Epidermal melanocyte (primary cell): ENCODE data around the gene IRF9.
A peak's percentile ranks its signal among the peaks of the same experiment; 100 is the strongest.
"Not testable (repeated sequence)": the region's sequence is repeated elsewhere in the genome, so short reads cannot be mapped to it uniquely, and the experiment has no call there.

ENCODE experiments used
- DNase-seq: peaks from one replicate; pipeline ENCODE4 v3.0.0; 2011; ENCODE audit warnings: low spot score; ENCODE audit not compliant: insufficient read length

Gene IRF9

GRCh38 chr14:24192933-24193332 is 31.9 kb downstream of the IRF9 start:
- DNase-seq: no peak

- DNase-seq: no peak
Measured at GRCh38 chr14:24194186-24194872, 33.3 kb downstream of the IRF9 start.

GRCh38 chr14:24194873-24195185 is 33.8 kb downstream of the IRF9 start:
- no peak for DNase-seq

GRCh38 chr14:24195186-24196070 is 34.4 kb downstream of the IRF9 start, which contains the start of gene TM9SF1:
Gene TM9SF1 (minus strand): TSS chr14:24195441. CDS start chr14:24195019, 422 bp downstream.
- peak; percentile 94 for DNase-seq

- DNase-seq: no peak
Measured at GRCh38 chr14:24196071-24197055, 35.3 kb downstream of the IRF9 start.

GRCh38 chr14:24197056-24197450 is 36.0 kb downstream of the IRF9 start:
- DNase-seq: no peak

GRCh38 chr14:24198814-24199524 is 37.9 kb downstream of the IRF9 start:
- DNase-seq: no peak

GRCh38 chr14:24202538-24202937 is 41.5 kb downstream of the IRF9 start:
- not testable (repeated sequence) for DNase-seq

- DNase-seq: not testable (repeated sequence)
Measured at GRCh38 chr14:24203249-24203886, 42.3 kb downstream of the IRF9 start.

GRCh38 chr14:24204163-24205146 is 43.4 kb downstream of the IRF9 start:
- DNase-seq: no peak

- no peak for DNase-seq
Measured at GRCh38 chr14:24206260-24207103, 45.4 kb downstream of the IRF9 start.

- DNase-seq: no peak
Measured at GRCh38 chr14:24207104-24207551, 46.1 kb downstream of the IRF9 start.

- DNase-seq: no peak
Measured at GRCh38 chr14:24207625-24208024, 46.6 kb downstream of the IRF9 start.

- no peak for DNase-seq
Measured at GRCh38 chr14:24211311-24211710, 50.2 kb downstream of the IRF9 start.

- peak; percentile 95 for DNase-seq
Measured at GRCh38 chr14:24212924-24213865, 52.1 kb downstream of the IRF9 start, which contains the start of gene CHMP4A. Gene CHMP4A (minus strand): TSS chr14:24213488. CDS start chr14:24213439, 49 bp downstream.

- no peak for DNase-seq
Measured at GRCh38 chr14:24213866-24214662, 53.0 kb downstream of the IRF9 start.
